ENCODE data around the gene PLPPR1.

The PLPPR1 gene

DNA sequence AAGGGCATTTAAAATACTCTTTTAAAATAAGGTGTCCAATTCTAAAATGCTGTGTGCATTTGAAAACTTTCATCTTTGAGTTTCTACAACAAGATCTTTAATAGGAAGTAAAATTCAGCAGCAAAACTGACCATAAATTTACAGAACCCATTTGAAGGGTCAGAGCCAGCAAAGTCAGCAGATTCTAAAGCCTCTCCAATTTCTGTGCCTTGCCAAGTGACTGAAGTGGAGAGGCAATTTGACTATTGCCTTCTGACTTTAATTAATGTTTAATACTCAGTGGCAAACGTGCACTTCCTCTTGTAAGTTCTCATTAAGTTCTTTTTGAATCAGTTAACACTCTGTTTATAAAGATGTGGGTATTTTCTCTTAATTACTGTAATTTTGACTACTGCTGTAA lies 201.1 kb downstream of the PLPPR1 start:
- peaks cover 9% of the 10 kb centered on the region for H3K4me1 ChIP-seq
- TF ChIP-seq Cebpa-rat (IDR thresholded peaks at IDR 0.05), result no peak
- H3K9me3 ChIP-seq, result peaks cover 5% of the 10 kb centered on the region; the same call in 1 of the 2 replicates

DNA sequence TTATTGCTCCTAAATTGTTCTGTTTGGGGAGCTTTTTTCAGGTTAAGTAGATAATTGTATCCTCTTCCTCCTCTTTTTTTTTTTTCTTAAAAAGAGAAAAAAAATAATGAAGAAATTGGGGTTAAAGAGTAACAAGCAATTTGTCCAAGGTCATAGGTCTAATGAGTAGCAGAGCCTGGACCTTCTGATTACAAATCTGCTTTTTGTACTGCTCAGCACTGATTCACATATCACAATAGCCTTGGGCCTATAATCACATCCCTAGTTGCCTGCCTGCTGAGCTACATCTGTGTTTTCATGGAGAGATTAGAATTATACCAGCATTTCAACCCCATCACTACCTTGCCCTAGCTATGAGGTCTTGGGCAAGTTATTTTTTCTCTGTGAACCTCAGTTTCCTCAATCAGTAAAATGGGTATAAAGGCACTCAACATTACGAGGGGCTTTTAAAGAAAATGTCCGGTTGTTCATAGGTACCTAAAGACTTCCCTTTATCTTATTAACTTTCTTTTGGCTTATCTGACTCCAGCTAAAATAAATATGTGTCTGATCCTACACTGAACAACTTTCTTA lies 204.0 kb downstream of the PLPPR1 start:
- H3K4me3 ChIP-seq, result no peak overlapping the region
- H3K4me2 ChIP-seq, result no peak overlapping the region
- no peak overlapping the region for H3K27ac ChIP-seq
- H3K27me3 ChIP-seq, result no peaks in the 10 kb centered on the region
- TF ChIP-seq Cebpa-rat (IDR thresholded peaks at IDR 0.05), result no peak
- H3K9me3 ChIP-seq, result no peaks in the 10 kb centered on the region
- peaks cover 9% of the 10 kb centered on the region for H3K4me1 ChIP-seq
- no peaks in the 10 kb centered on the region for H3K36me3 ChIP-seq
- no peak overlapping the region for H3K9ac ChIP-seq
- H4K20me1 ChIP-seq, result no peaks in the 10 kb centered on the region

More for the DNA sequence above, 201.1 kb downstream of the PLPPR1 start:
- no peaks in the 10 kb centered on the region for H4K20me1 ChIP-seq
- H3K27ac ChIP-seq, result no peak overlapping the region
- no peak overlapping the region for H3K4me2 ChIP-seq
- no peak overlapping the region for H3K9ac ChIP-seq
- H3K36me3 ChIP-seq, result no peaks in the 10 kb centered on the region
- H3K27me3 ChIP-seq, result no peaks in the 10 kb centered on the region
- no peak overlapping the region for H3K4me3 ChIP-seq

DNA sequence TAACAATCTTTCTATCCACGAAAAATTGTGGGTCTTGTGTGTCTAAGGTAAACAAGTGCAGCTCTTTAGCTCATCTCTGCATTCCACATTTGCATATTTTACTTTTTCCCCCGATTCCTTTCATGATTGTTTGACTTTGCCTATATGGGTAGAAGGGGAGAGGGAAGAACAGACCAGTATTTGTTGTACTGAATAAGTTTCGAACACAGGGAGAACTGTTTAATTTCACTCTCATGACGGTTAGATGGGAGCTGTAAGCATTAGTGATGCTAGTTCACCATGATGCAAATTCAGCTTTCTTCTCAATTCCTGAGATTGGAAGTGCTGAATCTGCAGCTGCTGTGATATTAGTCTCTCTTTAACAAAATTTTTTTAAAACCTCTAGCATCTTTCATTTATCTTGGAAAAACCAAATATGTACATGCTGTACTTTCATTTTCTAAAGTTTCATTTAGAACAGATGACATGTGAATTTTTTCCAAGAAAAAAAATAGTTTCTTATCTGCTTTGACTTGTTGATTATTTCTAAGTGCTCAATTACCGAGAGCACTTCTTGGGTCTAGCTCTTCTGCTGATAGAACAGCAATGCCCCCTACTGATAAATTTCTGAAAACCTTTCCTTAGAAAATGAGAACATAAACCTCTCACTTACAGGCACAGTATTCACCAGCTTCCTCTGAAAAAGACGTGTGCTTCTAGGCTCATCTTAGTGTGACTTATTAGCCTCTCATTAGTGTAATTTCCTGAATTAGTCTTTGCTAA lies 206.8 kb downstream of the PLPPR1 start:
- H4K20me1 ChIP-seq, result no peaks in the 10 kb centered on the region
- no peaks in the 10 kb centered on the region for H3K36me3 ChIP-seq
- no peak overlapping the region for H3K4me2 ChIP-seq
- no peak for TF ChIP-seq Cebpa-rat (IDR thresholded peaks at IDR 0.05)
- H3K4me3 ChIP-seq, result no peak overlapping the region
- no peaks in the 10 kb centered on the region; the same call in 1 of the 2 replicates for H3K9me3 ChIP-seq
- no peak overlapping the region for H3K9ac ChIP-seq
- peaks cover 7% of the 10 kb centered on the region for H3K4me1 ChIP-seq
- H3K27me3 ChIP-seq, result no peaks in the 10 kb centered on the region
- H3K27ac ChIP-seq, result no peak overlapping the region

DNA sequence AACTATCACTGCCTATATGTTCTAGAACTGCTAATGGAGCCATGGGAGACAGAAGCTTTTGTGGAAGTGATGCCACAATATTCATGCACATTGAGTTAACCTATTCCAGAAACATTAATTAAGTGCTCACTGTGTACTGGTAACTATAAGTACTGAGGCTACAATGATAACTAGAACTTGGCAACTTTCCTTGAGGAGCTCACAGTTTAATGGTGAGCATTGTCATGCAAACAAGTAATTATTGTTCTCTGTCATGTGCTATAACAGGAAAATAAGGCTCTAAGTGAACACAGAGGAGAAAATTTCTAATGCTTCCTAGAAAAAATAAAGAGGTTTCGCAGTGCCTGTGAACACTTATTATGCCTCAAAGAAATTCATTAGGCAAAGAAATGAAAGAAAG lies 214.1 kb downstream of the PLPPR1 start:
- Histone ChIP-seq H3K27me3 (no peaks in the 10 kb centered on the region), H3K9me3 (no peaks in the 10 kb centered on the region; the same call in 1 of the 2 replicates), H3K36me3 (no peaks in the 10 kb centered on the region), H3K27ac (no peak overlapping the region), H3K9ac (no peak overlapping the region), H3K4me3 (no peak overlapping the region), H4K20me1 (no peaks in the 10 kb centered on the region), H3K4me2 (no peak overlapping the region), H3K4me1 (no peaks in the 10 kb centered on the region)
- no peak for TF ChIP-seq Cebpa-rat (IDR thresholded peaks at IDR 0.05)

DNA sequence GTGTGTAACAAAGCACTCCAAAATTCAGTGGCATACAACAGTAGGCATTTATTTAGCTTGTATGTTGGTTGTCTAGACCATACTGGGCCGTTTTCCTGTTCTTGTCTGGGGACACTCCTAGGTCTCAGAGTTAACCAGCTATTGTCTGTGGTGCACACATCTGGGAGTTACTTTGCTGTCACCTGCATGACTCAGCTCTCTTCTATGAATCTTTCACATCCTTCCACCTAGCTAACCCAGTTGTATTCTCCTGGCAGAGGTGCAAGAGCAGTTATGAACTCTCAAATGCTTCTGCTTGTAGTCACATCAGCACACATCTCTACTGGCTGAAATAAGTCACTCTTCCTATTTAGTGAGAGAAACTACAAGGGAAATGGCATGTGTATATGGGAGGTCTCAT lies 218.2 kb downstream of the PLPPR1 start:
- no peak overlapping the region for H3K4me3 ChIP-seq
- no peak overlapping the region for H3K4me2 ChIP-seq
- H3K9me3 ChIP-seq, result no peaks in the 10 kb centered on the region
- no peak overlapping the region for H3K27ac ChIP-seq
- no peaks in the 10 kb centered on the region for H4K20me1 ChIP-seq
- no peaks in the 10 kb centered on the region for H3K27me3 ChIP-seq
- no peaks in the 10 kb centered on the region for H3K36me3 ChIP-seq
- H3K4me1 ChIP-seq, result no peaks in the 10 kb centered on the region
- no peak for TF ChIP-seq Cebpa-rat (IDR thresholded peaks at IDR 0.05)
- H3K9ac ChIP-seq, result no peak overlapping the region

DNA sequence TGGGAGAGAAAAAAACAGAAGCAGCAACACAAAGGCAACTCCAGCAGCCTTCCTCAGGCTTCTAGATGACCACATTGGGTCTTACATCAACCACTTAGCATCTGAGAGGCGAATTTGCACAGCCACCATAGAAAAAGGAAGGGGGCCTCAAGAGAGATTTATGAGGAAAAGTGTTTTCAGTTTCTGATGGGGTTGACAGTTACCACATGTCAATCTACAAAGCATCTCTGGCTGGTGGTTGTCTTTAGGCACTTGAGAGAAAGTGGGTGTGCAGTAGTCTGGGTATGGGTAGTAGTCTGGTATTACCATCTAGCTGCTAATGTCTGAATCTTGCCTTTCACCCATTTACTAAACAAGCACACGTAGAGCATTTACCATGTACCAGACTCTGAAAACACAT lies 218.8 kb downstream of the PLPPR1 start:
- TF ChIP-seq Cebpa-rat (IDR thresholded peaks at IDR 0.05), result no peak
- no peaks in the 10 kb centered on the region for H3K27me3 ChIP-seq
- no peaks in the 10 kb centered on the region for H3K36me3 ChIP-seq
- H3K4me1 ChIP-seq, result no peaks in the 10 kb centered on the region
- no peaks in the 10 kb centered on the region for H4K20me1 ChIP-seq
- no peaks in the 10 kb centered on the region for H3K9me3 ChIP-seq
- H3K27ac ChIP-seq, result no peak overlapping the region
- no peak overlapping the region for H3K4me2 ChIP-seq
- no peak overlapping the region for H3K4me3 ChIP-seq
- H3K9ac ChIP-seq, result no peak overlapping the region

DNA sequence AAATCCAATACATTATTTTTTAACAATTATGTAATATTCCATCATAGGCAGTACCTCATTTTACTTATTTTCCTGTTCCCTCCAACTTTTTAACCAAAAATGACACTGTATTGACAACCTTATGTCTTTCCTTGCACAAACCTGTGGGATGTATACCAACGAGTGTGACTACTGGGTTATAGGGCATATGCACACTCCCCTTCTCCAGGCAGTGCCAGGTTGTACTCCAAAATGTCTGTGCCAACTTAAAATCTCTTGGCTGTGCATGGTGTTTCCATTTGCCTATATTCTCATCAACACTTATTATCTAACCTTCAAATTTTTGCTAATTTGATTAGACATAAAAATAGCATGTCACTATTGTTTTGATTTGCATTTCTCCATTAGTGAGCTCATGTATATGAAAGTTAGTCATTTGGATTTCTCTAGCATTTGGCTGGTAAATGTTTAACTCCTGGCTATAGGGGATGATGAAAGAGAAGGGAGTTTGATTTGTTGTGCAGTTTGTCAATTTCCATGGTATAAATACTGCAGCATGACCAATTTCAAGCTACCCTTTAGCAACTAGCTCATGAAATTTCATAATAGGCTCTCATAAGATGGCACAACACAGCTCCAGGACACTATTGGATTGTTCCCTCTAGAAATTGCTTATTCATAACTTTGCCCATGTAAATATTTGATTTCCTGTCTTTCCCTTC lies 226.4 kb downstream of the PLPPR1 start:
- no peak for TF ChIP-seq Cebpa-rat (IDR thresholded peaks at IDR 0.05)
- no peak overlapping the region for H3K4me2 ChIP-seq
- no peak overlapping the region for H3K4me3 ChIP-seq

DNA sequence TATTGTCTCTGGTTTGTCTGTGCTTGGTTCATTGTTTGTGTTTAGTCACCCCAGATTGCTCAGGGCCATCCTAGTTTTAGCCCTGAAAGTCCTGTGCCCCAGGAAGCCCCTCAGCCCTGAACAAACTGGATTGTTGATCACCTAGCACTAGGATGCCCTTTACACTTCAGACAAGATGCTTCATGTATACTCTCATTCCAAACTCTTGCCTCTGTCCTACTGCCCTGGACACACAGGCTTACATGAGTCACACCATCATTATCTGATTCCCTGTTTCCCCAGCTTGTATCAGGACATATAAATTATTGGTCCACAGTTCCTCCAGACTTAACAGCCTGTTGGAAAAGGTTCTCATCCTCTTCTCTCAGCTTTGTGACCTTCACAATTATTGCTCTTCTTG lies 236.2 kb downstream of the PLPPR1 start:
- Histone ChIP-seq H3K27ac (no peak overlapping the region), H3K4me1 (peaks cover 12% of the 10 kb centered on the region), H3K27me3 (no peaks in the 10 kb centered on the region), H3K4me2 (no peak overlapping the region), H3K9ac (no peak overlapping the region), H4K20me1 (no peaks in the 10 kb centered on the region), H3K36me3 (no peaks in the 10 kb centered on the region), H3K4me3 (no peak overlapping the region), H3K9me3 (no peaks in the 10 kb centered on the region)
- no peak for TF ChIP-seq Cebpa-rat (IDR thresholded peaks at IDR 0.05)

More for the DNA sequence above, 226.4 kb downstream of the PLPPR1 start:
- no peaks in the 10 kb centered on the region for H3K4me1 ChIP-seq
- no peak overlapping the region for H3K27ac ChIP-seq
- H3K9me3 ChIP-seq, result no peaks in the 10 kb centered on the region
- H4K20me1 ChIP-seq, result no peaks in the 10 kb centered on the region
- no peaks in the 10 kb centered on the region for H3K36me3 ChIP-seq
- H3K9ac ChIP-seq, result no peak overlapping the region
- no peaks in the 10 kb centered on the region for H3K27me3 ChIP-seq

DNA sequence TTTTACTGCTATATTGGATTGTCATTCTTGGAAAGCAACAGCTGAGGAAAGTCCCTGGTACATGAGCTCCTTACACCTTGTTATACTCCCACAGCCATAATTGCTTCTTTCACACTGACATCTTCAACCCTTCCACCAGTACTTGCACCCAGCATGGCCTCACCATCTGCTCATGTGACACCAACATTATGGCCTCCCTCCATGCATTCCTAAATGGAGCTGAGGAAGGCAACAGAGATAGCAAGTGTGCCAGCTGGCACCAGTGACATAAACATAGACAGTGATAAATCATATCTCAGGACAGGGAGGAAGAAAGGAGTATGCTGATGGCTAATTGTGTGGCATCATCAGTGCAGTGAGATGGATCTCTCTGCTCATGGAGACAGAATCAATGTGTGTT lies 236.7 kb downstream of the PLPPR1 start:
- Histone ChIP-seq H3K27ac (no peak overlapping the region), H3K4me3 (no peak overlapping the region), H3K36me3 (no peaks in the 10 kb centered on the region), H3K9me3 (no peaks in the 10 kb centered on the region), H3K27me3 (no peaks in the 10 kb centered on the region), H4K20me1 (no peaks in the 10 kb centered on the region), H3K9ac (no peak overlapping the region), H3K4me1 (peaks cover 12% of the 10 kb centered on the region), H3K4me2 (no peak overlapping the region)
- no peak for TF ChIP-seq Cebpa-rat (IDR thresholded peaks at IDR 0.05)

DNA sequence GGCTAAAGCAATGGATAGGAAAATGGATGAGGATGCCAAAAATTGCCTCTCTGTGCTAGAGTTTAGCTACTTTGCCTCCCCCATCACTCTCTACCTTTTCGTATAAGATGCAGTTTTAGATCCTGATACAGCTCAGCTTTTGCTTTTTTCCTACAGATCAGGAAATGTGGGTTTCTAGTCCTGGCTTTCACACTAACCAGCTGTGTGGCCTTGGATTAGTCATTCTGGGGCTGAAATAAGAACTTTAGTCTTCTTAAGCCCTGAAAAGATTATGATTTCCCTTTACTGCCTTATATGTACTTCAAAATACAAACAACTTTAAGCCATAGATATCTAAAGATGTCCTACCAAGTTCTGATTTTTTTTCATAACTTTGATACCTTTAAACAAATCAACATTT lies 239.9 kb downstream of the PLPPR1 start:
- Histone ChIP-seq H3K4me3 (no peak overlapping the region), H3K4me1 (peaks cover 12% of the 10 kb centered on the region), H3K4me2 (no peak overlapping the region), H3K9ac (no peak overlapping the region), H3K27me3 (no peaks in the 10 kb centered on the region), H3K27ac (no peak overlapping the region), H4K20me1 (no peaks in the 10 kb centered on the region), H3K36me3 (no peaks in the 10 kb centered on the region), H3K9me3 (no peaks in the 10 kb centered on the region)
- no peak for TF ChIP-seq Cebpa-rat (IDR thresholded peaks at IDR 0.05)
